Fibroblast of skin of left biceps (primary cell): Measurements from ENCODE around the gene PLCH1.

Experiments used
- DNase-seq, 2 experiments: peaks; one replicate each; pipeline ENCODE4 v3.0.0-alpha.2; 2013; ENCODE audit warnings: low read depth in 2 of 2

Gene PLCH1

GRCh38 chr3:155608228-155608920 lies 136.5 kb downstream of the PLCH1 start:
- no peak for DNase-seq

GRCh38 chr3:155607761-155608160 lies 137.1 kb downstream of the PLCH1 start:
- DNase-seq: no peak

- DNase-seq: no peak
These were observed 139.3 kb downstream of the PLCH1 start for GRCh38 chr3:155605571-155605970.

GRCh38 chr3:155604967-155605366 lies 139.9 kb downstream of the PLCH1 start:
- DNase-seq: no peak

GRCh38 chr3:155604126-155604525 lies 140.7 kb downstream of the PLCH1 start:
- no peak for DNase-seq

GRCh38 chr3:155603302-155603701 lies 141.6 kb downstream of the PLCH1 start:
- DNase-seq: no peak

GRCh38 chr3:155602307-155602706 lies 142.6 kb downstream of the PLCH1 start:
- no peak for DNase-seq

- no peak for DNase-seq
These were observed 146.2 kb downstream of the PLCH1 start for GRCh38 chr3:155598671-155599070.

GRCh38 chr3:155596615-155597014 lies 148.3 kb downstream of the PLCH1 start:
- DNase-seq: no peak

- DNase-seq: no peak
These were observed 149.5 kb downstream of the PLCH1 start for GRCh38 chr3:155595371-155595770.

- no peak for DNase-seq
These were observed 150.2 kb downstream of the PLCH1 start for GRCh38 chr3:155594526-155595187.

GRCh38 chr3:155587581-155587980 lies 157.3 kb downstream of the PLCH1 start:
- no peak for DNase-seq

GRCh38 chr3:155585384-155585783 lies 159.5 kb downstream of the PLCH1 start:
- no peak for DNase-seq

- DNase-seq: no peak
These were observed 163.3 kb downstream of the PLCH1 start for GRCh38 chr3:155581579-155581978.

GRCh38 chr3:155572085-155572484 lies 172.8 kb downstream of the PLCH1 start:
- peak; percentile 25 to 32 for DNase-seq

GRCh38 chr3:155568295-155568694 lies 176.6 kb downstream of the PLCH1 start:
- no peak for DNase-seq

- DNase-seq: no peak
These were observed 184.3 kb downstream of the PLCH1 start for GRCh38 chr3:155560594-155560993.

GRCh38 chr3:155560135-155560534 lies 184.7 kb downstream of the PLCH1 start:
- DNase-seq: no peak

- DNase-seq: no peak
These were observed 188.3 kb downstream of the PLCH1 start for GRCh38 chr3:155556531-155556930.

- DNase-seq: no peak
These were observed 189.3 kb downstream of the PLCH1 start for GRCh38 chr3:155555479-155556060.

GRCh38 chr3:155554777-155555451 lies 190.0 kb downstream of the PLCH1 start:
- no peak for DNase-seq

- no peak for DNase-seq
These were observed 191.1 kb downstream of the PLCH1 start for GRCh38 chr3:155553780-155554179.

- DNase-seq: no peak
These were observed 191.5 kb downstream of the PLCH1 start for GRCh38 chr3:155553326-155553725.
